HL-60/S4 (cell line): ENCODE data around the gene PSMB4.

Source experiments
- in situ Hi-C: fragments of 300-500 bp; cut with MboI; formaldehyde crosslinking; loops from 2 replicates; pipeline ENCODE4 v1.14.3; 2022; ENCODE audit warnings: low sequenced_read_pairs

Gene PSMB4

GRCh38 chr1:151436985-151437384 is 37.6 kb downstream of the PSMB4 start:
- in situ Hi-C loops: loop anchor here (25.0 kb wide), 1 partner anchor 300 kb away; no protein-coding TSS in a partner anchor

GRCh38 chr1:151437396-151437795 is 38.0 kb downstream of the PSMB4 start:
- in situ Hi-C loops: loop anchor here (25.0 kb wide), 1 partner anchor 300 kb away; no protein-coding TSS in a partner anchor

GRCh38 chr1:151443846-151444782 is 44.7 kb downstream of the PSMB4 start:
- in situ Hi-C loops: loop anchor here (25.0 kb wide), 1 partner anchor 293 kb away; no protein-coding TSS in a partner anchor

- in situ Hi-C loops: loop anchor here (25.0 kb wide), 1 partner anchor 293 kb away; no protein-coding TSS in a partner anchor
These were observed 45.4 kb downstream of the PSMB4 start for GRCh38 chr1:151444783-151445177.

DNA sequence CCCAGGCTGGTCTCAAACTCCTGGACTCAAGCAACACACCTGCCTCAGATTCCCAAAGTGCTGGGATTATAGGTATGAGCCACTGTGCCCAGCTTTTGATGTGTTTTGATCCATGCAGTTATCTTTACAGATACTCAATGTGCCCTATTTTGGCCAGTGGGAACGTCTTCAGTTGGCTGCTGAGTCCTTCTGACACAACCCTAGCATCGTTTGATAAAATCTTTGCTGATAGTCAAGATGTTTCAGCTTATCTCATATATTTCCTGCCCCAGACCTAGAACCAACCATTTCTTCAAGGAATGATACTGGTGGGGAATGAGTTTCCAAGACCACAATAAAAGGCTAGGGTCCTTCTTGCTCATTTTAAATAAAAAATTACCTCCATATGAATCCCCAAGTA is 48.3 kb downstream of the PSMB4 start:
- in situ Hi-C loops: loop anchor here (25.0 kb wide), 1 partner anchor 290 kb away; no protein-coding TSS in a partner anchor
